HK-2 (cell line): Measurements from ENCODE around the gene ZNF41.

Experiments used
- DNase-seq: peaks from one replicate; pipeline ENCODE4 v3.0.0-alpha.2; 2018; ENCODE audit not compliant: unreplicated experiment

Gene ZNF41

GRCh38 chrX:47489507-47490275 is 6.7 kb upstream of the ZNF41 start:
- no peak for DNase-seq

GRCh38 chrX:47484885-47485284 is 1.9 kb upstream of the ZNF41 start:
- DNase-seq = no peak

- DNase-seq = peak; percentile 32
Observed at GRCh38 chrX:47483306-47484268, 565 bp upstream of the ZNF41 start.

- DNase-seq = peak; percentile 3
Observed at GRCh38 chrX:47482065-47482511, 934 bp downstream of the ZNF41 start.

- no peak for DNase-seq
Observed at GRCh38 chrX:47481160-47481559, 1.9 kb downstream of the ZNF41 start.

- DNase-seq = no peak
Observed at GRCh38 chrX:47480576-47480975, 2.4 kb downstream of the ZNF41 start.

GRCh38 chrX:47475476-47475875 is 7.5 kb downstream of the ZNF41 start:
- DNase-seq = no peak

GRCh38 chrX:47467106-47467505 is 15.9 kb downstream of the ZNF41 start:
- no peak for DNase-seq

- DNase-seq = no peak
Observed at GRCh38 chrX:47460561-47460960, 22.5 kb downstream of the ZNF41 start.

GRCh38 chrX:47458528-47458927 is 24.5 kb downstream of the ZNF41 start:
- DNase-seq = no peak

- no peak for DNase-seq
Observed at GRCh38 chrX:47456080-47456479, 26.9 kb downstream of the ZNF41 start.

GRCh38 chrX:47452112-47452511 is 30.9 kb downstream of the ZNF41 start:
- no peak for DNase-seq

GRCh38 chrX:47448165-47448806 is 34.7 kb downstream of the ZNF41 start:
- DNase-seq = no peak

- no peak for DNase-seq
Observed at GRCh38 chrX:47447607-47448006, 35.4 kb downstream of the ZNF41 start.

GRCh38 chrX:47446971-47447370 is 36.1 kb downstream of the ZNF41 start:
- no peak for DNase-seq

- DNase-seq = no peak
Observed at GRCh38 chrX:47446431-47446830, 36.6 kb downstream of the ZNF41 start.

- no peak for DNase-seq
Observed at GRCh38 chrX:47430925-47431324, 52.1 kb downstream of the ZNF41 start.

- no peak for DNase-seq
Observed at GRCh38 chrX:47422444-47422843, 60.6 kb downstream of the ZNF41 start.

GRCh38 chrX:47420962-47421361 is 62.1 kb downstream of the ZNF41 start:
- no peak for DNase-seq

GRCh38 chrX:47420265-47420664 is 62.8 kb downstream of the ZNF41 start:
- no peak for DNase-seq

- DNase-seq = no peak
Observed at GRCh38 chrX:47413179-47413594, 69.8 kb downstream of the ZNF41 start.
